GM10266 (cell line): Measurements from ENCODE around the gene FBXL7.

Source experiments
- DNase-seq: peaks from one replicate; pipeline ENCODE4 v3.0.0; 2012; ENCODE audit errors: extremely low spot score
- CTCF ChIP-seq: IDR thresholded peaks from 2 replicates; pipeline ENCODE4 v1.5.1; 2012; ENCODE audit warnings: mild to moderate bottlenecking, low read depth; ENCODE audit not compliant: control insufficient read depth, insufficient read depth; ENCODE audit errors: missing control alignments

Gene FBXL7

GRCh38 chr5:15956622-15957021 lies 456.6 kb downstream of the FBXL7 start:
- TF ChIP-seq CTCF = no peak
- no peak for DNase-seq

- no peak for DNase-seq
- no peak for TF ChIP-seq CTCF
These were observed 457.1 kb downstream of the FBXL7 start for GRCh38 chr5:15957124-15957523.

- DNase-seq = no peak
These were observed 459.6 kb downstream of the FBXL7 start for GRCh38 chr5:15959370-15960164.

GRCh38 chr5:15966066-15966640 lies 466.2 kb downstream of the FBXL7 start:
- TF ChIP-seq CTCF = no peak
- no peak for DNase-seq

More at GRCh38 chr5:15959370-15960164, 459.6 kb downstream of the FBXL7 start:
- no peak for TF ChIP-seq CTCF

GRCh38 chr5:15966651-15967050 lies 466.7 kb downstream of the FBXL7 start:
- no peak for TF ChIP-seq CTCF
- no peak for DNase-seq

GRCh38 chr5:15968993-15969392 lies 469.0 kb downstream of the FBXL7 start:
- TF ChIP-seq CTCF = no peak
- no peak for DNase-seq

- no peak for DNase-seq
- no peak for TF ChIP-seq CTCF
These were observed 477.9 kb downstream of the FBXL7 start for GRCh38 chr5:15977851-15978250.
